HepG2 (cell line): Measurements from ENCODE around the gene ACADSB. TPM values are rescaled to one million over a fixed set of nuclear protein-coding genes. Genes with fewer than 3 reads are reported as not detected.

Experiments
- ATAC-seq: fragments of 200-7000 bp; cut with Tn5 transposase; 3 replicates; pipeline ENCODE4 v1.9.1; 2020; ENCODE audit warnings: mild to moderate bottlenecking, moderate library complexity
- BruUV-seq: library from RNA; stranded (reverse); fragments of 400-500 nt; replicated peaks from 2 replicates; lab custom pipeline; 2021; lab: Mats Ljungman, UMichigan
- CTCF ChIA-PET: fragments of 300-600 bp; formaldehyde crosslinking; extraction: SDS; loops from one replicate; lab custom pipeline; 2021; ENCODE audit warnings: low total read pairs, inconsistent platforms, low intra/inter-chr PET ratio; lab: Yijun Ruan, JAX
- POLR2A ChIA-PET: fragments of 350-600 bp; sonication (Branson Sonifier 250); formaldehyde crosslinking; loops from one replicate; lab custom pipeline; 2020; ENCODE audit warnings: antibody characterized with exemption, inconsistent platforms; lab: Yijun Ruan, JAX
- DNase-seq: peaks from one replicate; pipeline ENCODE4 v3.0.0-alpha.2; 2015; ENCODE audit warnings: low spot score
- FAIRE-seq: peaks from 3 replicates; lab custom pipeline; 2011; peaks lifted over from hg19 to GRCh38; lab: Jason Lieb, UNC
- H2AFZ ChIP-seq: one replicate; pipeline ENCODE4 v1.6.1; 2011; ENCODE audit warnings: low read length, inconsistent platforms
- H3K27ac ChIP-seq: fragments of 300-600 bp; 3 replicates; pipeline ENCODE4 v1.8.0; 2011; ENCODE audit warnings: mixed run types, mild to moderate bottlenecking, mixed read lengths, low read length, inconsistent platforms; ENCODE audit not compliant: insufficient read depth; ENCODE audit errors: extremely low read length
- H3K27me3 ChIP-seq, 2 experiments: fragments of 200-600 bp in 1 of 2; 2 replicates in 1 of 2; 3 replicates in 1 of 2; pipeline versions ENCODE4 v1.6.0 to v1.8.0; 2011; ENCODE audit warnings: low read length in 2 of 2, mild to moderate bottlenecking in 2 of 2, moderate library complexity in 2 of 2, inconsistent platforms in 1 of 2; ENCODE audit not compliant: insufficient read depth in 2 of 2, control insufficient read depth in 1 of 2
- H3K36me3 ChIP-seq, 2 experiments: fragments of 200-600 bp in 1 of 2; replicated peaks in 1 of 2; 2 replicates in 1 of 2; 3 replicates in 1 of 2; pipeline versions ENCODE4 v1.5.1 to v1.8.0; 2011; ENCODE audit warnings: low read length in 2 of 2, inconsistent platforms in 1 of 2; ENCODE audit not compliant: insufficient read depth in 2 of 2, control insufficient read depth in 1 of 2
- H3K4me1 ChIP-seq: 2 replicates; pipeline ENCODE4 v1.5.1; 2012; ENCODE audit warnings: low read length, inconsistent platforms; ENCODE audit not compliant: insufficient read depth
- H3K4me2 ChIP-seq: 2 replicates; pipeline ENCODE4 v1.6.0; 2011; ENCODE audit warnings: low read depth, low read length, inconsistent platforms
- H3K4me3 ChIP-seq, 3 experiments: fragments of 200-600 bp in 1 of 3; sonication (generic), shearing (Covaris generic) in 1 of 3; replicated peaks in 1 of 3; 2 replicates each; pipeline ENCODE4 v1.5.1; 2011 to 2016; ENCODE audit warnings: low read length in 3 of 3, inconsistent platforms in 2 of 3, low read depth in 2 of 3, mild to moderate bottlenecking in 2 of 3, control low read depth in 1 of 3, mixed read lengths in 1 of 3; ENCODE audit not compliant: insufficient read depth in 1 of 3
- H3K79me2 ChIP-seq: one replicate; pipeline ENCODE4 v1.6.1; 2011; ENCODE audit warnings: low read length, inconsistent platforms; ENCODE audit not compliant: insufficient read depth
- H3K9ac ChIP-seq: 2 replicates; pipeline ENCODE4 v1.6.0; 2011; ENCODE audit warnings: mild to moderate bottlenecking, low read depth, low read length, inconsistent platforms; ENCODE audit not compliant: insufficient read depth
- H3K9me3 ChIP-seq: 2 replicates; pipeline ENCODE4 v1.5.1; 2012; ENCODE audit warnings: mild to moderate bottlenecking, low read length
- H4K20me1 ChIP-seq: 2 replicates; pipeline ENCODE4 v1.6.0; 2011; ENCODE audit warnings: inconsistent platforms, mild to moderate bottlenecking, low read length, moderate library complexity; ENCODE audit not compliant: insufficient read depth
- ELF1 ChIP-seq: sonication (generic); formaldehyde crosslinking; IDR thresholded peaks from 2 replicates; pipeline ENCODE4 v1.4.0; 2020; ENCODE audit warnings: missing genetic modification reagents
- IKZF1 ChIP-seq: fragments of 450-650 bp; IDR thresholded peaks from 2 replicates; pipeline ENCODE4 v1.7.1; 2016
- MBNL3 ChIP-seq: fragments of 250-450 bp; sonication (Bioruptor Pico); conservative IDR thresholded peaks from 2 replicates; pipeline ENCODE4 v1.8.0; 2022; ENCODE audit warnings: mild to moderate bottlenecking, inconsistent platforms
- NFATC3 ChIP-seq: sonication (generic); formaldehyde crosslinking; IDR thresholded peaks from 2 replicates; pipeline ENCODE4 v1.5.1; 2020; ENCODE audit warnings: mild to moderate bottlenecking, missing genetic modification reagents
- NRL ChIP-seq: sonication (generic); formaldehyde crosslinking; IDR thresholded peaks from 2 replicates; pipeline ENCODE4 v1.5.0; 2020; ENCODE audit warnings: missing genetic modification reagents, mild to moderate bottlenecking, moderate library complexity, borderline replicate concordance
- SIN3A ChIP-seq: IDR thresholded peaks from 2 replicates; pipeline ENCODE4 v1.6.1; 2011; ENCODE audit warnings: low read depth, mild to moderate bottlenecking, control low read depth, low read length, borderline replicate concordance
- STAG1 ChIP-seq: sonication (generic); formaldehyde crosslinking; IDR thresholded peaks from 2 replicates; pipeline ENCODE4 v1.4.0; 2020; ENCODE audit warnings: missing genetic modification reagents
- ZFX ChIP-seq: sonication (generic); formaldehyde crosslinking; IDR thresholded peaks from 2 replicates; pipeline ENCODE4 v1.4.0; 2020; ENCODE audit warnings: mild to moderate bottlenecking, low read depth, missing genetic modification reagents, moderate library complexity
- ZNF331 ChIP-seq: sonication (generic); formaldehyde crosslinking; IDR thresholded peaks from 2 replicates; pipeline ENCODE4 v1.4.0; 2020; ENCODE audit warnings: missing genetic modification reagents
- ZNF460 ChIP-seq: sonication (generic); formaldehyde crosslinking; IDR thresholded peaks from 2 replicates; pipeline ENCODE4 v1.5.1; 2020; ENCODE audit warnings: missing genetic modification reagents, mild to moderate bottlenecking, borderline replicate concordance
- WGBS: methylation state at CpG from one replicate; pipeline ENCODE4 v1.1.6; 2017; ENCODE audit warnings: low lambda C conversion rate; 5-methylcytosine and 5-hydroxymethylcytosine counted together
- in situ Hi-C: cut with HindIII; loops from 2 replicates; pipeline ENCODE4 v1.10.0; 2017; ENCODE audit warnings: low pct_unique_long_range_greater_than_20kb; ENCODE audit not compliant: extremely low pct_ligation_motif_present
- intact Hi-C: fragments of 100-400 bp; cut with micrococcal nuclease; formaldehyde crosslinking; loops from one replicate; pipeline ENCODE4 v1.10.0; 2022; ENCODE audit not compliant: unreplicated experiment
- polyA plus RNA-seq, 8 experiments: library from polyadenylated mRNA; depleted of rRNA in 3 of 8; stranded (reverse) in 7 of 8; unstranded in 1 of 8; fragments of >200 nt; fragmentation: Illumina TruSeq in 4 of 8; extraction: Trizol in 4 of 8; gene quantifications; 2 replicates each; pipeline versions ENCODE4 v1.2.1 to v1.2.3, GENCODE V29; 2011 to 2016; ENCODE audit warnings: low read depth in 4 of 8, missing spikeins in 1 of 8, mixed read lengths in 1 of 8; ENCODE audit not compliant: insufficient read depth in 1 of 8
- total RNA-seq, 5 experiments: library from RNA; depleted of rRNA; stranded (reverse); fragments of >200 nt; fragmentation: Illumina TruSeq; extraction: Trizol; gene quantifications; 2 replicates each; pipeline ENCODE4 v1.2.3, GENCODE V29; 2016; ENCODE audit warnings: low read depth in 1 of 5
- TF ChIP-seq, protein P1 (sequence below): sonication (generic); formaldehyde crosslinking; IDR thresholded peaks from 2 replicates; pipeline ENCODE4 v1.4.0; 2020; ENCODE audit warnings: mild to moderate bottlenecking, missing genetic modification reagents
- TF ChIP-seq, protein P2 (sequence below): sonication (generic); formaldehyde crosslinking; IDR thresholded peaks from 2 replicates; pipeline ENCODE4 v1.4.0; 2020; ENCODE audit warnings: missing genetic modification reagents
- TF ChIP-seq, protein P3 (sequence below): IDR thresholded peaks from 2 replicates; pipeline ENCODE4 v1.4.0; 2020; ENCODE audit warnings: mild to moderate bottlenecking, missing genetic modification reagents
- TF ChIP-seq, protein P4 (sequence below): sonication (generic); formaldehyde crosslinking; IDR thresholded peaks from 2 replicates; pipeline ENCODE4 v1.8.0; 2022; ENCODE audit warnings: missing genetic modification reagents, mild to moderate bottlenecking, borderline replicate concordance
- TF ChIP-seq, protein P5 (sequence below): sonication (generic); formaldehyde crosslinking; IDR thresholded peaks from 2 replicates; pipeline ENCODE4 v1.4.0; 2020; ENCODE audit warnings: missing genetic modification reagents

Gene ACADSB
- total and polyA plus RNA-seq, 2 of the 13 experiments (the other 11 are each of a cell fraction or from before 2014, with no cell fraction given) = 80.0 to 87.6 TPM

DNA sequence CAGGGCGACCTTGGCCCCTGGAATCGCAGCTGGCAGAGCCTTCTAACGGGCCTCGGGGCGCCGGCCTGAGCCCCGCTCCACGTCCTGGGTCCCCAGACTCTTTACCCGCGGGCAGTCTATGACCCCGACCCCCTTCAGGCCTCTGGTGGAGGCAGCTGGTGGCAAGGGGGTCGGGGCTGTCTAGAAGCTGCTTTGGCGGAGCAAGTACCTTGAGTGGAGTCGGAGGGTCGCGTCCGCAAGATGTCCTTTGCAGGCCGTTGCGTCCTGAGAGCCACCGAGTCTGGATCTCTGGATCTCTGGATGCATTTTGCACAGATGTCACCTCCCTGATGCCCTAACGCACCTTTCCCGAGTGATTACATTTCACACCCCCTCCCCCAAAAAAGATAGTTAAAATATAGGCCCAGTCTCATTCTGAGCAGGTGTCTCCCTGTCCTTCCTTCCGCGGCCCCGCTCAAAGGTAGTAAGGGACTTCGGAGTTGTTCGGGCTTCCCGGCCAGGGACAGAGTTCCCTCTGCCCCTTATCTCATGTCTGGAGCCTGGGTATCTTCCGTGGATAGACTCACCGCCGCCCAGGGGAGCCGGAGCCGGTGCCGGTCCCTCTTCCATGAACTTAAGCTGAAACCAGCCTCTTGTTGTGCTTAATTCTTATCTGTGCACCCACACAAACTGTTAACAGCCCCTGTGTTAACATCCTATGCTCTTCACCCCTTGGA is 457 bp downstream of the ACADSB start (continued):
- TF ChIP-seq, protein P1, sequence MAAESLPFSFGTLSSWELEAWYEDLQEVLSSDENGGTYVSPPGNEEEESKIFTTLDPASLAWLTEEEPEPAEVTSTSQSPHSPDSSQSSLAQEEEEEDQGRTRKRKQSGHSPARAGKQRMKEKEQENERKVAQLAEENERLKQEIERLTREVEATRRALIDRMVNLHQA (CRISPR knock-in tag) = no peak

DNA sequence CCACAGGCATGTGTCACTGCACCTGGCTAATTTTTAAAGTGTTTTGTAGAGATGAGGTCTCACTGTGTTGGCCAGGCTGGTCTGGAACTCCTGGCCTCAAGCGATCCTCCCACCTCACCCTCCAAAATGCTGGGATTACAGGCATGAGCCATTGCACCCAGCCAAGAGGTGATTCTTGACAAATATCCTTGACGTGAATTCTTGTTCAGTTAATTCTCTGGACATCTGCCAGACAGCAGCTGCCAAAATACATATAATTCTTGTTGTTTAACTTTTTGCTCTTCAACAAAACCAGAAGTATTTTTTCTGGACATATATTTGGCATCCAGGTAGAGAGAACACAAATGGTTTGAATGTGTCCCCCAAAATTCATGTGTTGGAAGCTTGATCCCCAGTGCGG is 3.2 kb downstream of the ACADSB start:
- ChIA-PET POLR2A (interaction anchor here (1.0 to 6.9 kb wide), 2 partner anchors 8 to 142 kb away, joined by 3 to 131 read pairs; partner anchors contain the start of gene BUB3), CTCF (no interaction called here)
- intact Hi-C loops = no loop called here
- Histone ChIP-seq H3K79me2 (peaks cover 92% of the 10 kb centered on the region), H3K9me3 (no peaks in the 10 kb centered on the region), H3K27me3 (no peaks in the 10 kb centered on the region; a peak in 1 of 5 replicates), H3K36me3 (peaks cover 3 to 11% of the 10 kb centered on the region in 2 experiments; a peak in 3 of 5 replicates), H3K4me2 (no peak overlapping the region), H3K9ac (no peak overlapping the region), H3K4me3 (no peak overlapping the region), H4K20me1 (peaks cover 14% of the 10 kb centered on the region), H3K27ac (no peak overlapping the region), H2AFZ (no peak overlapping the region), H3K4me1 (peaks cover 57% of the 10 kb centered on the region)
- DNase-seq (no peak), ATAC-seq (no peak), FAIRE-seq (no peak)
- 96% methylated on average over 3 of the region's 3 CpGs for WGBS
- no TSS peak for BruUV-seq
- in situ Hi-C loops = no loop called here
- TF ChIP-seq ELF1 (CRISPR knock-in tag) (no peak), NFATC3 (CRISPR knock-in tag) (no peak), IKZF1 (no peak), SIN3A (no peak), MBNL3 (CRISPR knock-in tag) (no peak), ZNF331 (CRISPR knock-in tag) (no peak), STAG1 (CRISPR knock-in tag) (no peak), ZNF460 (no peak), NRL (CRISPR knock-in tag) (no peak), ZFX (no peak)
- TF ChIP-seq, protein P2, sequence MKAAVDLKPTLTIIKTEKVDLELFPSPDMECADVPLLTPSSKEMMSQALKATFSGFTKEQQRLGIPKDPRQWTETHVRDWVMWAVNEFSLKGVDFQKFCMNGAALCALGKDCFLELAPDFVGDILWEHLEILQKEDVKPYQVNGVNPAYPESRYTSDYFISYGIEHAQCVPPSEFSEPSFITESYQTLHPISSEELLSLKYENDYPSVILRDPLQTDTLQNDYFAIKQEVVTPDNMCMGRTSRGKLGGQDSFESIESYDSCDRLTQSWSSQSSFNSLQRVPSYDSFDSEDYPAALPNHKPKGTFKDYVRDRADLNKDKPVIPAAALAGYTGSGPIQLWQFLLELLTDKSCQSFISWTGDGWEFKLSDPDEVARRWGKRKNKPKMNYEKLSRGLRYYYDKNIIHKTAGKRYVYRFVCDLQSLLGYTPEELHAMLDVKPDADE (CRISPR knock-in tag) = no peak
- TF ChIP-seq, protein P3, sequence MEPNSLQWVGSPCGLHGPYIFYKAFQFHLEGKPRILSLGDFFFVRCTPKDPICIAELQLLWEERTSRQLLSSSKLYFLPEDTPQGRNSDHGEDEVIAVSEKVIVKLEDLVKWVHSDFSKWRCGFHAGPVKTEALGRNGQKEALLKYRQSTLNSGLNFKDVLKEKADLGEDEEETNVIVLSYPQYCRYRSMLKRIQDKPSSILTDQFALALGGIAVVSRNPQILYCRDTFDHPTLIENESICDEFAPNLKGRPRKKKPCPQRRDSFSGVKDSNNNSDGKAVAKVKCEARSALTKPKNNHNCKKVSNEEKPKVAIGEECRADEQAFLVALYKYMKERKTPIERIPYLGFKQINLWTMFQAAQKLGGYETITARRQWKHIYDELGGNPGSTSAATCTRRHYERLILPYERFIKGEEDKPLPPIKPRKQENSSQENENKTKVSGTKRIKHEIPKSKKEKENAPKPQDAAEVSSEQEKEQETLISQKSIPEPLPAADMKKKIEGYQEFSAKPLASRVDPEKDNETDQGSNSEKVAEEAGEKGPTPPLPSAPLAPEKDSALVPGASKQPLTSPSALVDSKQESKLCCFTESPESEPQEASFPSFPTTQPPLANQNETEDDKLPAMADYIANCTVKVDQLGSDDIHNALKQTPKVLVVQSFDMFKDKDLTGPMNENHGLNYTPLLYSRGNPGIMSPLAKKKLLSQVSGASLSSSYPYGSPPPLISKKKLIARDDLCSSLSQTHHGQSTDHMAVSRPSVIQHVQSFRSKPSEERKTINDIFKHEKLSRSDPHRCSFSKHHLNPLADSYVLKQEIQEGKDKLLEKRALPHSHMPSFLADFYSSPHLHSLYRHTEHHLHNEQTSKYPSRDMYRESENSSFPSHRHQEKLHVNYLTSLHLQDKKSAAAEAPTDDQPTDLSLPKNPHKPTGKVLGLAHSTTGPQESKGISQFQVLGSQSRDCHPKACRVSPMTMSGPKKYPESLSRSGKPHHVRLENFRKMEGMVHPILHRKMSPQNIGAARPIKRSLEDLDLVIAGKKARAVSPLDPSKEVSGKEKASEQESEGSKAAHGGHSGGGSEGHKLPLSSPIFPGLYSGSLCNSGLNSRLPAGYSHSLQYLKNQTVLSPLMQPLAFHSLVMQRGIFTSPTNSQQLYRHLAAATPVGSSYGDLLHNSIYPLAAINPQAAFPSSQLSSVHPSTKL = no peak
- TF ChIP-seq, protein P4, sequence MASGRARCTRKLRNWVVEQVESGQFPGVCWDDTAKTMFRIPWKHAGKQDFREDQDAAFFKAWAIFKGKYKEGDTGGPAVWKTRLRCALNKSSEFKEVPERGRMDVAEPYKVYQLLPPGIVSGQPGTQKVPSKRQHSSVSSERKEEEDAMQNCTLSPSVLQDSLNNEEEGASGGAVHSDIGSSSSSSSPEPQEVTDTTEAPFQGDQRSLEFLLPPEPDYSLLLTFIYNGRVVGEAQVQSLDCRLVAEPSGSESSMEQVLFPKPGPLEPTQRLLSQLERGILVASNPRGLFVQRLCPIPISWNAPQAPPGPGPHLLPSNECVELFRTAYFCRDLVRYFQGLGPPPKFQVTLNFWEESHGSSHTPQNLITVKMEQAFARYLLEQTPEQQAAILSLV = no peak
- TF ChIP-seq, protein P5, sequence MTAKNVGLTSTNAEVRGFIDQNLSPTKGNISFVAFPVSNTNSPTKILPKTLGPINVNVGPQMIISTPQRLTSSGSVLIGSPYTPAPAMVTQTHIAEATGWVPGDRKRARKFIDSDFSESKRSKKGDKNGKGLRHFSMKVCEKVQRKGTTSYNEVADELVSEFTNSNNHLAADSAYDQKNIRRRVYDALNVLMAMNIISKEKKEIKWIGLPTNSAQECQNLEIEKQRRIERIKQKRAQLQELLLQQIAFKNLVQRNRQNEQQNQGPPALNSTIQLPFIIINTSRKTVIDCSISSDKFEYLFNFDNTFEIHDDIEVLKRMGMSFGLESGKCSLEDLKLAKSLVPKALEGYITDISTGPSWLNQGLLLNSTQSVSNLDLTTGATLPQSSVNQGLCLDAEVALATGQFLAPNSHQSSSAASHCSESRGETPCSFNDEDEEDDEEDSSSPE (CRISPR knock-in tag) = no peak
